GM12878 (cell line): ENCODE results near the gene STK40. TPM values are rescaled to one million over a fixed set of nuclear protein-coding genes. Genes with fewer than 3 reads are reported as not detected.

ENCODE experiments used
- ATF7 ChIP-seq: fragments of 450-650 bp; IDR thresholded peaks from 2 replicates; pipeline ENCODE4 v1.6.1; 2016; ENCODE audit warnings: low read depth, mild to moderate bottlenecking
- CEBPB ChIP-seq, 2 experiments: fragments of 150-350 bp in 1 of 2; IDR thresholded peaks; 2 replicates each; pipeline ENCODE4 v1.6.1; 2012 to 2014; ENCODE audit warnings: low read depth in 2 of 2, low read length in 2 of 2, borderline replicate concordance in 1 of 2, inconsistent platforms in 1 of 2
- CHD4 ChIP-seq: fragments of 200-600 bp; sonication (generic); IDR thresholded peaks from 2 replicates; pipeline ENCODE4 v1.6.1; 2016; ENCODE audit warnings: mild to moderate bottlenecking
- EED ChIP-seq: sonication (generic); IDR thresholded peaks from 2 replicates; pipeline ENCODE4 v1.6.1; 2016; ENCODE audit warnings: antibody characterized with exemption, low read depth
- HCFC1 ChIP-seq: fragments of 150-350 bp; IDR thresholded peaks from 2 replicates; pipeline ENCODE4 v1.6.1; 2014; ENCODE audit warnings: low read length
- IKZF2 ChIP-seq, 2 experiments: fragments of 450-650 bp; IDR thresholded peaks; 2 replicates each; pipeline ENCODE4 v1.6.1; 2017; ENCODE audit warnings: mild to moderate bottlenecking in 2 of 2, moderate library complexity in 2 of 2
- KAT2A ChIP-seq: conservative IDR thresholded peaks from 2 replicates; pipeline ENCODE4 v1.6.1; 2011; ENCODE audit warnings: low read depth, low read length; ENCODE audit not compliant: control insufficient read depth
- LARP7 ChIP-seq: fragments of 450-650 bp; IDR thresholded peaks from 2 replicates; pipeline ENCODE4 v1.6.1; 2017; ENCODE audit warnings: mild to moderate bottlenecking
- NFYB ChIP-seq: IDR thresholded peaks from 2 replicates; pipeline ENCODE4 v1.6.1; 2011; ENCODE audit warnings: low read depth, mild to moderate bottlenecking, low read length, improper control_type of control experiment, moderate library complexity; ENCODE audit not compliant: insufficient read depth
- NRF1 ChIP-seq: conservative IDR thresholded peaks from 2 replicates; pipeline ENCODE4 v1.6.1; 2011; ENCODE audit warnings: mild to moderate bottlenecking, low read depth, low read length, improper control_type of control experiment
- PAX5 ChIP-seq: IDR thresholded peaks from 2 replicates; pipeline ENCODE4 v1.6.1; 2011; ENCODE audit warnings: low read depth, low read length, borderline replicate concordance
- PML ChIP-seq: IDR thresholded peaks from 2 replicates; pipeline ENCODE4 v1.6.1; 2012; ENCODE audit warnings: low read length, inconsistent platforms
- POLR2AphosphoS5 ChIP-seq: IDR thresholded peaks from 2 replicates; pipeline ENCODE4 v1.6.1; 2011; ENCODE audit warnings: mild to moderate bottlenecking, low read length, inconsistent platforms
- SREBF2 ChIP-seq: IDR thresholded peaks from 2 replicates; pipeline ENCODE4 v1.6.1; 2012; ENCODE audit warnings: mild to moderate bottlenecking, low read length
- SUPT20H ChIP-seq: IDR thresholded peaks from 2 replicates; pipeline ENCODE4 v1.6.1; 2011; ENCODE audit warnings: low read depth, mild to moderate bottlenecking, low read length, moderate library complexity, borderline replicate concordance; ENCODE audit not compliant: control insufficient read depth
- TBL1XR1 ChIP-seq: IDR thresholded peaks from 2 replicates; pipeline ENCODE4 v1.6.1; 2012; ENCODE audit warnings: low read depth, low read length, improper control_type of control experiment
- TCF3 ChIP-seq: IDR thresholded peaks from 2 replicates; pipeline ENCODE4 v1.6.1; 2012; ENCODE audit warnings: low read depth, mild to moderate bottlenecking, low read length, borderline replicate concordance; ENCODE audit not compliant: insufficient read depth
- WRNIP1 ChIP-seq: IDR thresholded peaks from 2 replicates; pipeline ENCODE4 v1.6.1; 2011; ENCODE audit warnings: low read depth, low read length, improper control_type of control experiment, borderline replicate concordance
- YBX1 ChIP-seq: fragments of 450-650 bp; IDR thresholded peaks from 2 replicates; pipeline ENCODE4 v1.6.1; 2016; ENCODE audit warnings: antibody characterized with exemption
- ZNF274 ChIP-seq: IDR thresholded peaks from one replicate; pipeline ENCODE4 v1.8.0; 2011; ENCODE audit not compliant: insufficient read length, insufficient read depth
- ZNF384 ChIP-seq: IDR thresholded peaks from 2 replicates; pipeline ENCODE4 v1.6.1; 2012; ENCODE audit warnings: low read depth, mild to moderate bottlenecking, low read length, improper control_type of control experiment, borderline replicate concordance
- polyA plus RNA-seq, 11 experiments: library from polyadenylated mRNA; depleted of rRNA in 4 of 11; unstranded in 6 of 11; stranded (reverse) in 5 of 11; fragments of >200 nt; fragmentation: Nextera tagmentation in 4 of 11; fragmentation: Illumina TruSeq in 1 of 11; extraction: Ambion mirVana in 4 of 11; extraction: Trizol in 1 of 11; gene quantifications; 1 replicate in 1 of 11; 2 replicates in 10 of 11; pipeline versions ENCODE4 v1.2.1 to v1.2.3, GENCODE V29; 2011 to 2016; ENCODE audit warnings: inconsistent platforms in 2 of 11, missing spikeins in 2 of 11, low read depth in 1 of 11
- total RNA-seq, 4 experiments: library from RNA; depleted of rRNA in 3 of 4; stranded (reverse); fragments of >200 nt in 3 of 4; fragmentation: Illumina TruSeq in 1 of 4; extraction: Trizol in 1 of 4; gene quantifications; 2 replicates each; pipeline versions ENCODE4 v1.2.1 to v1.2.3, GENCODE V29; 2013 to 2021
- TF ChIP-seq, protein P1 (sequence below): IDR thresholded peaks from 2 replicates; pipeline ENCODE4 v1.6.1; 2011; ENCODE audit warnings: low read depth, low read length, improper control_type of control experiment, borderline replicate concordance
- TF ChIP-seq, protein P2 (sequence below): fragments of 450-650 bp; IDR thresholded peaks from 2 replicates; pipeline ENCODE4 v1.6.1; 2016; ENCODE audit warnings: mild to moderate bottlenecking
- TF ChIP-seq, protein P3 (sequence below), 3 experiments: IDR thresholded peaks in 2 of 3; conservative IDR thresholded peaks in 1 of 3; 2 replicates each; pipeline ENCODE4 v1.5.1; 2011; ENCODE audit warnings: low read depth in 3 of 3, low read length in 3 of 3, mild to moderate bottlenecking in 3 of 3, control low read depth in 2 of 3, moderate library complexity in 2 of 3, inconsistent platforms in 1 of 3, mixed read lengths in 1 of 3; ENCODE audit not compliant: control insufficient read depth in 2 of 3, insufficient read depth in 1 of 3; ENCODE audit errors: extremely low read depth in 1 of 3
- TF ChIP-seq, protein P4 (sequence below): fragments of 450-650 bp; IDR thresholded peaks from 2 replicates; pipeline ENCODE4 v1.6.1; 2017; ENCODE audit warnings: mild to moderate bottlenecking

STK40 gene
- total and polyA plus RNA-seq, 10 of the 15 experiments (the other 5 are each of a cell fraction or from before 2014, with no cell fraction given) = 0.27 to 51.0 (median 29.5) TPM

DNA sequence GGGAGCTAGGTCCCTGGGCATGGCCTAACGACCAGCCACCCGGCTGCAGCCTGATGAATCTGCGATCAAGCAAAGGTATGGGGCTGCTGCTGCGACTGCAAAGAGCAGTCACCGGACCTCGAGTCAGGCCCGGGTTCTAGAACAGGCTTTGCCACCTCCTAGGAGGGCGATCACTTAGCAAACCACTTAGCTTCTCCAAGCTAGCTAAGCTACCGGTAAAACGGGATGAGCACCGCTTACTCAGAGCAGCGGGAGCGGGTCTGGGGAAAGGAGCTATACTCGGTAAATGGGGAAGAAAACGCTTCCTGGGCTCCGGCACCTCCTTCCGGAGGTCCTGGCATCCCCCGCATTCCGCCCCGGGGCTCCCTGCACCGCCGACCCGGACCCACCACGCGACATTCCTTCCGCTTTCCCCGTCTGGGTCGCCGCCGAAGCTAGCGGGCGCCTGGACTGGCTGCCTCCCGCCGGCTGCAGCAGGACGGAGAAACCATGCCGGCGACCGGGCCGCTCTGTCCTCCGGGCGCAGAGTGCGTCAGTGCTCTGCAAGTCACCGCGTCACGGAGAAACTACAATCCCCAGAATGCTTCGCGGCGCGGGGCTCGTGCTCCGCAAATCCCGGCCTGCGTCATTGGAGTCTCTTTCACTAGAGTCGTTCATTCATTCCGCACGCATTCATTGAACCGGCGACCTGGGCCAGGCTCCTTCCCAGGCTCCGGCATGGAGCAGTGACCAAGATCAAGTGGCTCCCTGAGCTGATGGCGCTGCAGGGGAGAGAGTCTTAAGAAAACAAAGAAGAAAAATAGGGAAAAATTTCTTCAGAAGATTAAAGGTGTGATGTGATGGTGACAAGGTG is 11.9 kb upstream of the STK40 start, which contains the start of gene LSM10 (continued):
- TF ChIP-seq, protein P1, sequence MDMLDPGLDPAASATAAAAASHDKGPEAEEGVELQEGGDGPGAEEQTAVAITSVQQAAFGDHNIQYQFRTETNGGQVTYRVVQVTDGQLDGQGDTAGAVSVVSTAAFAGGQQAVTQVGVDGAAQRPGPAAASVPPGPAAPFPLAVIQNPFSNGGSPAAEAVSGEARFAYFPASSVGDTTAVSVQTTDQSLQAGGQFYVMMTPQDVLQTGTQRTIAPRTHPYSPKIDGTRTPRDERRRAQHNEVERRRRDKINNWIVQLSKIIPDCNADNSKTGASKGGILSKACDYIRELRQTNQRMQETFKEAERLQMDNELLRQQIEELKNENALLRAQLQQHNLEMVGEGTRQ = no peak; the same call in 1 of the 2 replicates
- TF ChIP-seq ZNF384 (no peak), LARP7 (peak; percentile 75; the same call in 1 of the 2 replicates), CHD4 (no peak), SREBF2 (no peak), HCFC1 (peak; percentile 91), NRF1 (no peak), ATF7 (peak; percentile 72), YBX1 (no peak), TBL1XR1 (no peak), NFYB (no peak; the same call in 1 of the 2 replicates), TCF3 (no peak), PML (peak; percentile 50; the same call in 1 of the 2 replicates), CEBPB (IDR thresholded peaks at IDR 0.05; ENCODE audit: borderline replicate concordance in 1 of 2, low read depth in 2 of 2, low read length in 2 of 2) (no peak), ZNF274 (no peak), SUPT20H (no peak), WRNIP1 (no peak), IKZF2 (IDR thresholded peaks at IDR 0.05) (peak in 1 of 2 experiments; percentile 41; a peak in 1 of 4 replicates), PAX5 (no peak), EED (peak; percentile 29; the same call in 1 of the 2 replicates), KAT2A (no peak), POLR2AphosphoS5 (peak; percentile 72)
- TF ChIP-seq, protein P2, sequence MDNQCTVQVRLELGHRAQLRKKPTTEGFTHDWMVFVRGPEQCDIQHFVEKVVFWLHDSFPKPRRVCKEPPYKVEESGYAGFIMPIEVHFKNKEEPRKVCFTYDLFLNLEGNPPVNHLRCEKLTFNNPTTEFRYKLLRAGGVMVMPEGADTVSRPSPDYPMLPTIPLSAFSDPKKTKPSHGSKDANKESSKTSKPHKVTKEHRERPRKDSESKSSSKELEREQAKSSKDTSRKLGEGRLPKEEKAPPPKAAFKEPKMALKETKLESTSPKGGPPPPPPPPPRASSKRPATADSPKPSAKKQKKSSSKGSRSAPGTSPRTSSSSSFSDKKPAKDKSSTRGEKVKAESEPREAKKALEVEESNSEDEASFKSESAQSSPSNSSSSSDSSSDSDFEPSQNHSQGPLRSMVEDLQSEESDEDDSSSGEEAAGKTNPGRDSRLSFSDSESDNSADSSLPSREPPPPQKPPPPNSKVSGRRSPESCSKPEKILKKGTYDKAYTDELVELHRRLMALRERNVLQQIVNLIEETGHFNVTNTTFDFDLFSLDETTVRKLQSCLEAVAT = 0 out of 2 replicates have a peak, but pooled peaks have one; percentile 18
- TF ChIP-seq, protein P3, sequence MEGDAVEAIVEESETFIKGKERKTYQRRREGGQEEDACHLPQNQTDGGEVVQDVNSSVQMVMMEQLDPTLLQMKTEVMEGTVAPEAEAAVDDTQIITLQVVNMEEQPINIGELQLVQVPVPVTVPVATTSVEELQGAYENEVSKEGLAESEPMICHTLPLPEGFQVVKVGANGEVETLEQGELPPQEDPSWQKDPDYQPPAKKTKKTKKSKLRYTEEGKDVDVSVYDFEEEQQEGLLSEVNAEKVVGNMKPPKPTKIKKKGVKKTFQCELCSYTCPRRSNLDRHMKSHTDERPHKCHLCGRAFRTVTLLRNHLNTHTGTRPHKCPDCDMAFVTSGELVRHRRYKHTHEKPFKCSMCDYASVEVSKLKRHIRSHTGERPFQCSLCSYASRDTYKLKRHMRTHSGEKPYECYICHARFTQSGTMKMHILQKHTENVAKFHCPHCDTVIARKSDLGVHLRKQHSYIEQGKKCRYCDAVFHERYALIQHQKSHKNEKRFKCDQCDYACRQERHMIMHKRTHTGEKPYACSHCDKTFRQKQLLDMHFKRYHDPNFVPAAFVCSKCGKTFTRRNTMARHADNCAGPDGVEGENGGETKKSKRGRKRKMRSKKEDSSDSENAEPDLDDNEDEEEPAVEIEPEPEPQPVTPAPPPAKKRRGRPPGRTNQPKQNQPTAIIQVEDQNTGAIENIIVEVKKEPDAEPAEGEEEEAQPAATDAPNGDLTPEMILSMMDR (IDR thresholded peaks at IDR 0.05 in 2 of 3, conservative IDR thresholded peaks at IDR 0.05 in 1 of 3; ENCODE audit: control insufficient read depth in 2 of 3, extremely low read depth in 1 of 3, insufficient read depth in 1 of 3, low read depth in 3 of 3, low read length in 3 of 3) = no peak
- TF ChIP-seq, protein P4, sequence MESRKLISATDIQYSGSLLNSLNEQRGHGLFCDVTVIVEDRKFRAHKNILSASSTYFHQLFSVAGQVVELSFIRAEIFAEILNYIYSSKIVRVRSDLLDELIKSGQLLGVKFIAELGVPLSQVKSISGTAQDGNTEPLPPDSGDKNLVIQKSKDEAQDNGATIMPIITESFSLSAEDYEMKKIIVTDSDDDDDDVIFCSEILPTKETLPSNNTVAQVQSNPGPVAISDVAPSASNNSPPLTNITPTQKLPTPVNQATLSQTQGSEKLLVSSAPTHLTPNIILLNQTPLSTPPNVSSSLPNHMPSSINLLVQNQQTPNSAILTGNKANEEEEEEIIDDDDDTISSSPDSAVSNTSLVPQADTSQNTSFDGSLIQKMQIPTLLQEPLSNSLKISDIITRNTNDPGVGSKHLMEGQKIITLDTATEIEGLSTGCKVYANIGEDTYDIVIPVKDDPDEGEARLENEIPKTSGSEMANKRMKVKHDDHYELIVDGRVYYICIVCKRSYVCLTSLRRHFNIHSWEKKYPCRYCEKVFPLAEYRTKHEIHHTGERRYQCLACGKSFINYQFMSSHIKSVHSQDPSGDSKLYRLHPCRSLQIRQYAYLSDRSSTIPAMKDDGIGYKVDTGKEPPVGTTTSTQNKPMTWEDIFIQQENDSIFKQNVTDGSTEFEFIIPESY = no peak
